Esophagus squamous epithelium (tissue), 4 donors: ENCODE measurements around the gene ADARB2.

Experiments used
- CTCF ChIP-seq, 6 experiments: fragments of 450-650 bp in 4 of 6; fragments of 200-600 bp in 2 of 6; sonication (generic) in 2 of 6; IDR thresholded peaks; one replicate each; pipeline ENCODE4 v1.5.1; 2016 to 2019; ENCODE audit warnings: antibody characterized with exemption in 6 of 6, mild to moderate bottlenecking in 4 of 6, moderate library complexity in 4 of 6
- POLR2A ChIP-seq, 4 donors: fragments of 450-650 bp; IDR thresholded peaks; one replicate each; pipeline ENCODE4 v1.6.1; 2017; ENCODE audit warnings: antibody characterized with exemption in 4 of 4, mild to moderate bottlenecking in 4 of 4, moderate library complexity in 3 of 4

GRCh38 chr10:1523221-1523620, 214.1 kb downstream of the ADARB2 start:
- TF ChIP-seq CTCF (IDR thresholded peaks at IDR 0.05), result no peak
- no peak for TF ChIP-seq POLR2A (IDR thresholded peaks at IDR 0.05)
